ENCODE results near the gene HS6ST1. TPM values are rescaled to one million over a fixed set of nuclear protein-coding genes. Genes with fewer than 3 reads are reported as not detected.

HS6ST1 gene
- total RNA-seq, 1 experiment from 2014 or later, result 22.0 TPM

DNA sequence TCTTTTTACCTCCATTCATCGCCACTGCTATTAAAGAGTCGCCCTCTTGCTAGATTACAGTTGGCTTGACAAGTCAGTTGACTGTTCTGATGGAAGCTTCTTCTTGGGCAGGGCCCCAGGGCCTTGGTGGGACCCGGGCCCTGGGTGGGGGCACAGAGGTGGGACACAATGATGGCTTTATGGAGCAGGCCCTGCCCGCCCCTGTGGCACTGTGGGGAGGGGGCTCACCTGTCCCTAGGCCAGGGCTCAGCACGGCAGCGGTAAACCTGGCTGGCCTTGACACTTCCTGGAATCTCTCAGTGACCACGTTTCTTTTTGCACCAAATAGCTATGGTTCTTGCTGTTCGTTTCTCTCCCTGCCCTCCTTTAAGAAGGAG is 4.9 kb upstream of the HS6ST1 start:
- H3K36me3 ChIP-seq (ENCODE audit: control insufficient read depth, insufficient read depth, low read length), result no peaks in the 10 kb centered on the region
- ATAC-seq, result no peak
- H3K4me1 ChIP-seq (ENCODE audit: control insufficient read depth, insufficient read depth, low read length), result peaks cover 5% of the 10 kb centered on the region; the same call in 1 of the 2 replicates
- CTCF ChIA-PET, result no interaction called here
- intact Hi-C loops (cut with micrococcal nuclease; ENCODE audit: unreplicated experiment), result no loop called here
- H3K27ac ChIP-seq (ENCODE audit: low read length), result no peak overlapping the region
- no peak for DNase-seq (ENCODE audit: low read depth, low spot score)
- in situ Hi-C loops (cut with HindIII; ENCODE audit: low pct_unique_long_range_greater_than_20kb, low sequenced_read_pairs), result no loop called here
- TF ChIP-seq POLR2AphosphoS5 (IDR thresholded peaks at IDR 0.05; ENCODE audit: low read depth, low read length), result no peak
- TF ChIP-seq REST (IDR thresholded peaks at IDR 0.05; ENCODE audit: insufficient read depth in 1 of 2, low read depth in 2 of 2, low read length in 1 of 2), result no peak
- TF ChIP-seq TCF7L2 (IDR thresholded peaks at IDR 0.05; ENCODE audit: low read depth, low read length), result no peak
- TF ChIP-seq SIN3A (IDR thresholded peaks at IDR 0.05; ENCODE audit: borderline replicate concordance, insufficient read depth, low read depth, low read length), result no peak
- TF ChIP-seq, protein P1, sequence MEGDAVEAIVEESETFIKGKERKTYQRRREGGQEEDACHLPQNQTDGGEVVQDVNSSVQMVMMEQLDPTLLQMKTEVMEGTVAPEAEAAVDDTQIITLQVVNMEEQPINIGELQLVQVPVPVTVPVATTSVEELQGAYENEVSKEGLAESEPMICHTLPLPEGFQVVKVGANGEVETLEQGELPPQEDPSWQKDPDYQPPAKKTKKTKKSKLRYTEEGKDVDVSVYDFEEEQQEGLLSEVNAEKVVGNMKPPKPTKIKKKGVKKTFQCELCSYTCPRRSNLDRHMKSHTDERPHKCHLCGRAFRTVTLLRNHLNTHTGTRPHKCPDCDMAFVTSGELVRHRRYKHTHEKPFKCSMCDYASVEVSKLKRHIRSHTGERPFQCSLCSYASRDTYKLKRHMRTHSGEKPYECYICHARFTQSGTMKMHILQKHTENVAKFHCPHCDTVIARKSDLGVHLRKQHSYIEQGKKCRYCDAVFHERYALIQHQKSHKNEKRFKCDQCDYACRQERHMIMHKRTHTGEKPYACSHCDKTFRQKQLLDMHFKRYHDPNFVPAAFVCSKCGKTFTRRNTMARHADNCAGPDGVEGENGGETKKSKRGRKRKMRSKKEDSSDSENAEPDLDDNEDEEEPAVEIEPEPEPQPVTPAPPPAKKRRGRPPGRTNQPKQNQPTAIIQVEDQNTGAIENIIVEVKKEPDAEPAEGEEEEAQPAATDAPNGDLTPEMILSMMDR (IDR thresholded peaks at IDR 0.05), result no peak
- BruUV-seq (replicated peaks), result no TSS peak
- no peak overlapping the region for H3K4me3 ChIP-seq (ENCODE audit: low read depth in 2 of 2, low read length in 2 of 2)
- H3K27me3 ChIP-seq (ENCODE audit: control insufficient read depth, insufficient read depth, low read length), result no peaks in the 10 kb centered on the region
- POLR2A ChIA-PET, result no interaction called here
- no peaks in the 10 kb centered on the region for H3K9me3 ChIP-seq (ENCODE audit: control insufficient read depth, insufficient read depth, low read depth, low read length)

GRCh38 chr2:128322715-128323554 is 4.3 kb upstream of the HS6ST1 start:
- DNase-seq (ENCODE audit: low read depth, low spot score) (no peak), ATAC-seq (no peak)
- in situ Hi-C loops (cut with HindIII; ENCODE audit: low pct_unique_long_range_greater_than_20kb, low sequenced_read_pairs) (no loop called here), intact Hi-C loops (cut with micrococcal nuclease; ENCODE audit: unreplicated experiment) (no loop called here)
- no peak overlapping the region for H3K4me3 ChIP-seq (ENCODE audit: low read depth in 2 of 2, low read length in 2 of 2)
- ChIA-PET POLR2A (no interaction called here), CTCF (no interaction called here)
- H3K27ac ChIP-seq (ENCODE audit: low read length), result no peak overlapping the region
- TF ChIP-seq REST (IDR thresholded peaks at IDR 0.05; ENCODE audit: insufficient read depth in 1 of 2, low read depth in 2 of 2, low read length in 1 of 2), result no peak
- TF ChIP-seq, protein P1 (IDR thresholded peaks at IDR 0.05), result no peak
- no peak for TF ChIP-seq TCF7L2 (IDR thresholded peaks at IDR 0.05; ENCODE audit: low read depth, low read length)
- TF ChIP-seq SIN3A (IDR thresholded peaks at IDR 0.05; ENCODE audit: borderline replicate concordance, insufficient read depth, low read depth, low read length), result no peak
- no peak for TF ChIP-seq POLR2AphosphoS5 (IDR thresholded peaks at IDR 0.05; ENCODE audit: low read depth, low read length)
- H3K4me1 ChIP-seq (ENCODE audit: control insufficient read depth, insufficient read depth, low read length), result peaks cover 5% of the 10 kb centered on the region; the same call in 1 of the 2 replicates
- no peaks in the 10 kb centered on the region for H3K9me3 ChIP-seq (ENCODE audit: control insufficient read depth, insufficient read depth, low read depth, low read length)
- H3K27me3 ChIP-seq (ENCODE audit: control insufficient read depth, insufficient read depth, low read length), result no peaks in the 10 kb centered on the region
- no peaks in the 10 kb centered on the region for H3K36me3 ChIP-seq (ENCODE audit: control insufficient read depth, insufficient read depth, low read length)
- no TSS peak for BruUV-seq (replicated peaks)

Data from Panc1 (cell line).